Skin epidermis (tissue), 12 donors: Measurements from ENCODE around the gene KRTAP13-3.

Experiments
- H3K27ac ChIP-seq, 21 experiments: fragments of 200-600 bp; sonication (generic) in 11 of 21; one replicate each; pipeline ENCODE4 v1.5.0; 2020; ENCODE audit warnings: mild to moderate bottlenecking in 3 of 21, inconsistent platforms in 2 of 21, moderate library complexity in 2 of 21
- H3K4me3 ChIP-seq, 7 experiments: fragments of 200-600 bp; sonication (generic) in 2 of 7; one replicate each; pipeline ENCODE4 v1.5.0; 2020; ENCODE audit warnings: inconsistent platforms in 2 of 7, mild to moderate bottlenecking in 2 of 7, moderate library complexity in 1 of 7

Gene KRTAP13-3

GRCh38 chr21:30425826-30426225 is at the start of gene KRTAP13-3:
TSS of gene KRTAP13-3 (minus strand) at chr21:30425926. CDS start at chr21:30425912, 14 bp downstream.
- H3K27ac ChIP-seq: no peak within 1 kb of the TSS

GRCh38 chr21:30468900-30469714 is 43.4 kb upstream of the KRTAP13-3 start:
- Histone ChIP-seq H3K4me3 (no peak overlapping the region), H3K27ac (no peak overlapping the region)

More at GRCh38 chr21:30425826-30426225, at the start of gene KRTAP13-3:
- H3K4me3 ChIP-seq: no peak within 1 kb of the TSS

- no peak overlapping the region for H3K4me3 ChIP-seq
- H3K27ac ChIP-seq: no peak overlapping the region
Measured at GRCh38 chr21:30463713-30464112, 38.0 kb upstream of the KRTAP13-3 start.

- Histone ChIP-seq H3K4me3 (no peak overlapping the region), H3K27ac (no peak overlapping the region)
Measured at GRCh38 chr21:30448514-30448913, 22.8 kb upstream of the KRTAP13-3 start.

- Histone ChIP-seq H3K27ac (no peak overlapping the region), H3K4me3 (no peak overlapping the region)
Measured at GRCh38 chr21:30447056-30447455, 21.3 kb upstream of the KRTAP13-3 start.

GRCh38 chr21:30444204-30444603 is 18.5 kb upstream of the KRTAP13-3 start:
- Histone ChIP-seq H3K27ac (no peak overlapping the region), H3K4me3 (no peak overlapping the region)

GRCh38 chr21:30443226-30443625 is 17.5 kb upstream of the KRTAP13-3 start:
- Histone ChIP-seq H3K4me3 (no peak overlapping the region), H3K27ac (no peak overlapping the region)

GRCh38 chr21:30439975-30440374 is 14.2 kb upstream of the KRTAP13-3 start, which contains the start of gene KRTAP15-1:
TSS of gene KRTAP15-1 (plus strand) at chr21:30440275. CDS start at chr21:30440328, 53 bp downstream.
- H3K27ac ChIP-seq: no peak within 1 kb of the TSS
- H3K4me3 ChIP-seq: no peak within 1 kb of the TSS

- H3K4me3 ChIP-seq: no peak overlapping the region
- H3K27ac ChIP-seq: no peak overlapping the region
Measured at GRCh38 chr21:30437010-30437565, 11.4 kb upstream of the KRTAP13-3 start.

- Histone ChIP-seq H3K4me3 (no peak overlapping the region), H3K27ac (no peak overlapping the region)
Measured at GRCh38 chr21:30434033-30434631, 8.4 kb upstream of the KRTAP13-3 start.

- no peak within 1 kb of the TSS for H3K27ac ChIP-seq
- H3K4me3 ChIP-seq: no peak within 1 kb of the TSS
Measured at GRCh38 chr21:30430170-30430655, 4.5 kb upstream of the KRTAP13-3 start, which contains the start of gene KRTAP13-4. TSS of gene KRTAP13-4 (plus strand) at chr21:30430220. CDS start at chr21:30430276, 56 bp downstream.

- no peak overlapping the region for H3K27ac ChIP-seq
- no peak overlapping the region for H3K4me3 ChIP-seq
Measured at GRCh38 chr21:30426731-30427130, 1.0 kb upstream of the KRTAP13-3 start.

GRCh38 chr21:30415993-30416392 is 9.7 kb downstream of the KRTAP13-3 start:
- Histone ChIP-seq H3K4me3 (no peak overlapping the region), H3K27ac (no peak overlapping the region)

- Histone ChIP-seq H3K4me3 (no peak overlapping the region), H3K27ac (no peak overlapping the region)
Measured at GRCh38 chr21:30408782-30409494, 16.8 kb downstream of the KRTAP13-3 start.

GRCh38 chr21:30395731-30396130 is 30.0 kb downstream of the KRTAP13-3 start, which contains the start of gene KRTAP13-1:
TSS of gene KRTAP13-1 (plus strand) at chr21:30396031. CDS start at chr21:30396087, 56 bp downstream.
- no peak within 1 kb of the TSS for H3K27ac ChIP-seq
- H3K4me3 ChIP-seq: no peak within 1 kb of the TSS

- Histone ChIP-seq H3K27ac (no peak overlapping the region), H3K4me3 (no peak overlapping the region)
Measured at GRCh38 chr21:30391492-30392025, 34.2 kb downstream of the KRTAP13-3 start.

GRCh38 chr21:30382201-30382600 is 43.5 kb downstream of the KRTAP13-3 start:
- Histone ChIP-seq H3K27ac (no peak overlapping the region), H3K4me3 (no peak overlapping the region)
